AG04449 (cell line): ENCODE results near the gene LAMB3.

Experiments used
- CTCF ChIA-PET: fragments of 350-600 bp; formaldehyde crosslinking; extraction: SDS; loops from one replicate; lab custom pipeline; 2021; ENCODE audit warnings: antibody characterized with exemption; lab: Yijun Ruan, JAX
- POLR2A ChIA-PET: fragments of 400-600, 350-600 bp; formaldehyde crosslinking; extraction: SDS; loops from one replicate; lab custom pipeline; 2020; ENCODE audit warnings: antibody characterized with exemption, inconsistent platforms; lab: Yijun Ruan, JAX
- DNase-seq: peaks from one replicate; pipeline ENCODE4 v3.0.0-alpha.2; 2010; ENCODE audit warnings: low read depth, low spot score
- H3K4me3 ChIP-seq: 2 replicates; pipeline ENCODE4 v1.5.1; 2011; ENCODE audit warnings: low read depth, mild to moderate bottlenecking, control low read depth, low read length
- TF ChIP-seq, protein P1 (sequence below): IDR thresholded peaks from one replicate; pipeline ENCODE4 v1.5.1; 2011; ENCODE audit warnings: mild to moderate bottlenecking, moderate library complexity, low read length, control low read depth, inconsistent platforms; ENCODE audit not compliant: insufficient read depth; ENCODE audit errors: missing control alignments

LAMB3 gene

DNA sequence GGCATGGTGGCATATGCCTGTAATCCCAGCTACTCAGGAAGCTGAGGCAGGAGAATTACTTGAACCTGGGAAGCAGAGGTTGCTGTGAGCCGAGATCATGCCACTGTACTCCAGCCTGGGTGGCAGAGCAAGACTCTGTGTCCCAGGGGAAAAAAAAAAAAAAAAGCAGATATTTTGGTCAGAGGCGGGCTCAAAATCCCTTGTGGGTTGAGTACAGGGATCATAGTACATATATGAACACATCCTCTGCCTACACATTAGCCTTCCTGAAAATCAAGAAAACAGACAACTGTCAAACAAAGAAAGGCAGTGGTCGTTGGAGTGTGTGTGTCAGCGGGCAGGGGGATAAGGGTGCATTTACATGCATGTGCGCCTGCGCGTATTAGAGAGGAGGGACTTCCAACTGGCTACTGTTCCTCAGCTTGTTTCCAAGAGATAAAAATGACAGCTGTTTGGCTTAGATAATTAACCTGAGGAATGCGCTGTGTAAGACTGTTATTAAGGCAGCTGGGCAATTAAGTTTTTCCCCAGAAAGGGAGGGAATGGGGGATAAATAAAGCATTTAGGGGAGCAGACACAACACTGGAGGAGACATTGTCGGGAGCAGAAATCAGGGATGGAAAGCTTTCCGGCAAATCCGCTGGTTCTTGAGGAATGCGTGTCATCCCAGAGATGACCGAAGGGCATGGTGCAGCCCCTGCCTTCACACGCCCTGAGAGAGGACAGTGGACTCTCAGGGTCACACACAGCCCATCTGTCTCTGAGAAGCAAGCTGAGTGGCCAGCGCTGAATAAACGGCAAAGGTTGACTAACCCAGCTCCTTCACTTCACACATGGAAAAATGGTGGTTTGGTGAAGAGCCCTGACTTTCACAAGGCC is 6.4 kb downstream of the LAMB3 start:
- POLR2A ChIA-PET, result interaction anchor here (0.7 kb wide), 1 partner anchor 30 kb away, joined by 3 read pairs; no protein-coding TSS in a partner anchor

DNA sequence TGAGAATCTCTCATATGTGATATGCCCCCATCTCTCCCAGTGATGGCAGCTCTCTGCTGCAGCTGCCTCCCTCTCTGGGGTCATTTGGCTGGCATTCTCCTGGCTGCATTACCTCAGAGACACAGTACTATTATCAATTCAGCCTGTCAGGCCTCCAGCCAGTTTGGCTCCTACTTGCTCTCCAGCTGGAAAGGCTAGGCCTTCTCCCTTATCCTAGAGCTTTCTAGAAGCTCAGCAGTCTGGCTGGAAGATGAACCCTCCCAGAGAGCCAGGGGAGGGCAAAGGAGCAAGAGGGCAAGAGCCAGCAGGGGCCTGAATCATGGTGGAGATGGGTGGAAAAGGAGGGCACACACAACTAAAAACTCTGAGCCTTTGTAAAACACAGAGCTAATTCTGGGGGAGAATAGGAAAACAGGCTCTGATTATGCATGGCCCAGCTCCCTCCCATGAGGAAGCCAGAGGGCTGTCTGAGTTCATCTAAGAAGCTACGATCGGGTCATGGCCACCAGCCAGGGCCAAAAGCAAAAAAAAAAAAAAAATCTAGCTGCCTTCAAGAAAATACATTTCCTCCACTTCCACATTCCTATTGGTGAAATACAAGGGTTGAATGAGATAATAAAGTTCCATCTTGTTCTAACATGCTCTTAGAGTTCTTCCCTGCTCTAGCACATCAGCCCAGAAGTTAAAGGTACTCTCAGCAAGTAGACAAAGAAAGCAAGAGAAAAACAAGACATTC is 8.8 kb downstream of the LAMB3 start:
- no peak overlapping the region for H3K4me3 ChIP-seq
- TF ChIP-seq, protein P1, sequence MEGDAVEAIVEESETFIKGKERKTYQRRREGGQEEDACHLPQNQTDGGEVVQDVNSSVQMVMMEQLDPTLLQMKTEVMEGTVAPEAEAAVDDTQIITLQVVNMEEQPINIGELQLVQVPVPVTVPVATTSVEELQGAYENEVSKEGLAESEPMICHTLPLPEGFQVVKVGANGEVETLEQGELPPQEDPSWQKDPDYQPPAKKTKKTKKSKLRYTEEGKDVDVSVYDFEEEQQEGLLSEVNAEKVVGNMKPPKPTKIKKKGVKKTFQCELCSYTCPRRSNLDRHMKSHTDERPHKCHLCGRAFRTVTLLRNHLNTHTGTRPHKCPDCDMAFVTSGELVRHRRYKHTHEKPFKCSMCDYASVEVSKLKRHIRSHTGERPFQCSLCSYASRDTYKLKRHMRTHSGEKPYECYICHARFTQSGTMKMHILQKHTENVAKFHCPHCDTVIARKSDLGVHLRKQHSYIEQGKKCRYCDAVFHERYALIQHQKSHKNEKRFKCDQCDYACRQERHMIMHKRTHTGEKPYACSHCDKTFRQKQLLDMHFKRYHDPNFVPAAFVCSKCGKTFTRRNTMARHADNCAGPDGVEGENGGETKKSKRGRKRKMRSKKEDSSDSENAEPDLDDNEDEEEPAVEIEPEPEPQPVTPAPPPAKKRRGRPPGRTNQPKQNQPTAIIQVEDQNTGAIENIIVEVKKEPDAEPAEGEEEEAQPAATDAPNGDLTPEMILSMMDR, result no peak
- CTCF ChIA-PET, result interaction anchor here (0.7 to 3.7 kb wide), 8 partner anchors 8 to 77 kb away, joined by 3 to 22 read pairs (median 4); no protein-coding TSS in a partner anchor
- POLR2A ChIA-PET, result no interaction called here
- DNase-seq, result no peak

More for the DNA sequence above, 6.4 kb downstream of the LAMB3 start:
- no peak for DNase-seq
- H3K4me3 ChIP-seq, result no peak overlapping the region
- CTCF ChIA-PET, result interaction anchor here (0.6 to 5.7 kb wide), 14 partner anchors 9 to 69 kb away, joined by 3 to 48 read pairs (median 6); no protein-coding TSS in a partner anchor
- TF ChIP-seq, protein P1, result no peak

DNA sequence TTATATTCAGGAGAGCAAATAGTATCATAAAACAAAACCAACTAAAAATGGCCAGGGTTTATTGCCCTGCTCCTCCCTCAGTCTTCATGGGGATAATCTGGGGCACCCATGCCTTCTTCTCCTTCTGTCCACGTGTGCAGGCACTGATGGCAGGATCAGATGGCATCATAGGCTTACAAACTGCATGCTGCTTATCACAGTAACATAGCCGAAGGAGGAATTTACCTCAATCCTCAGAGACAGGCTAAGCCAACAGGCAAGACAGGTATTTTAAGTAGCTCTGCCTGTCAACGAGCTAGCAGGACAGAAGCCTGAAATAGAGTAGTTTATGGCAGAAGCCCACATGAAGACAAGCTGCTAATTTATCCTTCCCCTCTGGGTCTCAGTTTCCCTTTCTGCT is 9.4 kb downstream of the LAMB3 start:
- TF ChIP-seq, protein P1, result no peak
- POLR2A ChIA-PET, result no interaction called here
- CTCF ChIA-PET, result interaction anchor here (0.7 to 3.7 kb wide), 9 partner anchors 9 to 76 kb away, joined by 3 to 22 read pairs (median 4); no protein-coding TSS in a partner anchor
- no peak overlapping the region for H3K4me3 ChIP-seq
- no peak for DNase-seq

DNA sequence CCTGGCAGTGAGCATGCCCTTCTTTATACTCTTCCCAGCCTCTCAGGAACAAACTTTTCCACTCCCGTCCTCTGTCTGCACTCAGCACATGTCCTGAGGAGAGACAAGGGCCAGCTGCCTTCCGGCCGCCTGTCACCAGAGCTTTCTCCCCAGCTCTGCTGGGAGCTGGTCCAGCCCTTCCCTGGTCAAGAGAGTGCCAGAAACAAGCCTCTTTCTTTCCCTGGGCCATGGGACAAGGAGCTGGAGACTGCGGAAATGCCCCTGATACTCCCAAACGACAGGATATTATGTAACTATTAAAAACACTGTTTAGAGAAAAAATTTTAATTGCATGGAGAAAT is 10.4 kb downstream of the LAMB3 start:
- CTCF ChIA-PET, result interaction anchor here (0.8 to 3.7 kb wide), 9 partner anchors 8 to 75 kb away, joined by 3 to 22 read pairs (median 5); partner anchors contain the start of gene CAMK1G
- POLR2A ChIA-PET, result no interaction called here
- no peak overlapping the region for H3K4me3 ChIP-seq
- TF ChIP-seq, protein P1, result no peak
- DNase-seq, result no peak

DNA sequence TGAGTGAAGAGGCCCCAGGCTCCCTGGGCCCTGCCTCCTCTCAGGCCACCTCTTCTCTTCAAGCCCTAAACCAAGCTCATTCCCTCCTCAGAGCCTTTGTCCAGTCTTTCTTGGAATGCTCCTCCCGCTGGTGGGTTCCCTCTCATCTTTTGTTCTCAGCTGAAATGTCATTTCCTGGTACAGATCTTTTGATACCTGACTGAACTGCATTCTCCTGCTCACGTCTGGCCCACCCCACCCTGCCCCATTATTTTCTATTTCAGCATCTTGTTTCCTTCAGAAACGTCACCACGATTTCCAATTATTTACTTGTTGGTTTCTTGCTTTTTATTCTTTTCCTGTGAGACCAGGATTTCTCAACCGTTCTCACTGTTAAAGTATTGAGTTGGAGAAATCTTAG is 16.4 kb downstream of the LAMB3 start:
- no peak for DNase-seq
- POLR2A ChIA-PET, result no interaction called here
- TF ChIP-seq, protein P1, result no peak
- H3K4me3 ChIP-seq, result no peak overlapping the region
- CTCF ChIA-PET, result interaction anchor here (1.0 to 2.4 kb wide), 3 partner anchors 9 to 57 kb away, joined by 3 to 12 read pairs (median 12); no protein-coding TSS in a partner anchor
